ENCODE results near the gene TLN1. TPM values are rescaled to one million over a fixed set of nuclear protein-coding genes. Genes with fewer than 3 reads are reported as not detected.

TLN1 gene
- polyA plus RNA-seq, 2 of the 4 experiments (the other 2 are of a cell fraction): 65.5 to 108 TPM

- no peaks in the 10 kb centered on the region for H3K4me1 ChIP-seq
- POLR2A ChIA-PET: no interaction called here
- ATAC-seq (no peak), DNase-seq (ENCODE audit: low read depth in 1 of 2, low spot score in 1 of 2) (no peak), FAIRE-seq (no peak)
- CTCF ChIA-PET: interaction anchor here (31.4 to 32.5 kb wide), 2 partner anchors 1 to 15 kb away, joined by 758 read pairs; partner anchors contain the start of genes CREB3, TLN1 and TPM2
- no peak overlapping the region for H3K4me3 ChIP-seq
- TF ChIP-seq ATOH8 (CRISPR knock-in tag; IDR thresholded peaks at IDR 0.05; ENCODE audit: low read depth) (no peak), CTCF (IDR thresholded peaks at IDR 0.05) (no peak), HOXB13 (CRISPR knock-in tag; IDR thresholded peaks at IDR 0.05; ENCODE audit: low read depth) (no peak), RAD21 (conservative IDR thresholded peaks at IDR 0.05 in 1 of 2, IDR thresholded peaks at IDR 0.05 in 1 of 2) (no peak), NPAS2 (CRISPR knock-in tag; IDR thresholded peaks at IDR 0.05; ENCODE audit: borderline replicate concordance) (no peak), EHMT2 (IDR thresholded peaks at IDR 0.05; ENCODE audit: low read depth) (no peak), RNF2 (IDR thresholded peaks at IDR 0.05; ENCODE audit: borderline replicate concordance, low read depth) (no peak), FOSL2 (IDR thresholded peaks at IDR 0.05) (no peak), FOSL2 (CRISPR knock-in tag; IDR thresholded peaks at IDR 0.05) (no peak), HMGXB4 (CRISPR knock-in tag; IDR thresholded peaks at IDR 0.05; ENCODE audit: borderline replicate concordance) (no peak), HEYL (CRISPR knock-in tag; IDR thresholded peaks at IDR 0.05) (no peak), PHF8 (IDR thresholded peaks at IDR 0.05; ENCODE audit: borderline replicate concordance, low read depth) (no peak), KDM1A (IDR thresholded peaks at IDR 0.05; ENCODE audit: low read depth) (no peak), GATA3 (IDR thresholded peaks at IDR 0.05; ENCODE audit: borderline replicate concordance) (no peak), HOXB5 (CRISPR knock-in tag; IDR thresholded peaks at IDR 0.05) (no peak), E2F6 (IDR thresholded peaks at IDR 0.05; ENCODE audit: borderline replicate concordance, low read depth) (no peak), JUNB (IDR thresholded peaks at IDR 0.05) (no peak), REST (IDR thresholded peaks at IDR 0.05) (no peak)
- 96% methylated on average over 7 of the region's 7 CpGs for WGBS (ENCODE audit: missing lambda C conversion rate)
- H3K27ac ChIP-seq: no peak overlapping the region
- H3K9me3 ChIP-seq: no peaks in the 10 kb centered on the region
- H3K4me2 ChIP-seq: no peak overlapping the region
Measured at GRCh38 chr9:35702696-35703095, 29.3 kb downstream of the TLN1 start.

All from A549 (cell line).